ENCODE results near the gene GMEB2.

GMEB2 gene

GRCh38 chr20:63541371-63541770 lies 85.5 kb downstream of the GMEB2 start:
- DNase-seq: no peak

GRCh38 chr20:63540417-63541186 lies 86.3 kb downstream of the GMEB2 start:
- no peak for DNase-seq

- DNase-seq: no peak
These were observed 87.2 kb downstream of the GMEB2 start for GRCh38 chr20:63539441-63540370.

- no peak for DNase-seq
These were observed 87.8 kb downstream of the GMEB2 start for GRCh38 chr20:63539092-63539430.

GRCh38 chr20:63538204-63539091 lies 88.5 kb downstream of the GMEB2 start:
- DNase-seq: peak; percentile 86

Measured in NCI-H1105 (cell line).